NT2/D1 (cell line): ENCODE results near the gene DCDC2.
"Not testable (repeated sequence)": the region's sequence is repeated elsewhere in the genome, so short reads cannot be mapped to it uniquely, and the experiment has no call there.

Experiments
- SUZ12 ChIP-seq: IDR thresholded peaks from 2 replicates; pipeline ENCODE4 v1.6.1; 2011; ENCODE audit not compliant: insufficient read length, insufficient read depth; ENCODE audit errors: extremely low read depth
- ZNF274 ChIP-seq: IDR thresholded peaks from 2 replicates; pipeline ENCODE4 v1.6.1; 2011; ENCODE audit warnings: mild to moderate bottlenecking, low read depth, low read length

- not testable (repeated sequence) for TF ChIP-seq ZNF274, SUZ12
These were observed 46.1 kb downstream of the DCDC2 start for GRCh38 chr6:24311775-24312174.
